Stimulated activated CD8-positive, alpha-beta memory T cell treated with anti-CD3 and anti-CD28 coated beads, Interleukin-4, amount 100 ng/mL, for 48 hours (primary cell): ENCODE measurements around the gene NACC1.
"Not testable (repeated sequence)": the region's sequence is repeated elsewhere in the genome, so short reads cannot be mapped to it uniquely, and the experiment has no call there.

Experiments
- DNase-seq: peaks from one replicate; pipeline ENCODE4 v3.0.0-alpha.2; 2020

The NACC1 gene

DNA sequence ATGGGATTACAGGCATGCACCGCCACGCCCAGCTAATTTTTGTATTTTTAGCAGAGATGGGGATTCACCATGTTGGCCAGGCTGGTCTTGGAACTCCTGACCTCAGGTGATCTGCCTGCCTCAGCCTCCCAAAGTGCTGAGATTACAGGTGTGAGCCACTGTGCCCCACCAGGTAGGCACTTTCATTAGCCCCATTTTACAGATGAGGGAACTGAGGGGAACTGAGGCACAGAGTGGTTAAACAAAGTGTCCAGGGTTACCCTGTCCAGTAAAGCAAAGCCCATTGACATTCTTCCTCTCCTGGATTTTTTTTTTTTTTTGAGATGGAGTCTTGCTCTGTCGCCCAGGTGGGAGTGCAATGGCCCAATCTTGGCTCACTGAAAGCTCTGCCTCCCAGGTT is 48.1 kb downstream of the NACC1 start:
- not testable (repeated sequence) for DNase-seq

DNA sequence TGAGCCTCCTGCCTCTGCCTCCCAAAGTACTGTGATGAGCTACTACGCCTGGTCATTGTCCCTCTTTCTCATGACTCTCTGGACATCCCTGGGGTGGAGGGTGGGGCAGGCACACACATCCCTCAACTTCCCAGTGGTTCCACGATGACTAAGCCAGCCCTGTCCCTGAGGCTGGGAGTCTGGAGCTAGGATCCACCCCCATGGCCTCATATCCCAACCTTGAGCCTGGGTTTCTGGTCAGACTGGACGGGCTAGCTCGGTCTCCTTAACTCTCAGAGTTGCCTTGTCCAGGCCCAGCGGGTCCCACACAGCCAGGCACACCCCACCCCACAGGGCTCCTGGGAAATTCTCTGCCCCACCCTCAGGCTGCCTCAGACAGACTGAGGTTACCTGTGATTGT is 51.7 kb downstream of the NACC1 start:
- DNase-seq = no peak

DNA sequence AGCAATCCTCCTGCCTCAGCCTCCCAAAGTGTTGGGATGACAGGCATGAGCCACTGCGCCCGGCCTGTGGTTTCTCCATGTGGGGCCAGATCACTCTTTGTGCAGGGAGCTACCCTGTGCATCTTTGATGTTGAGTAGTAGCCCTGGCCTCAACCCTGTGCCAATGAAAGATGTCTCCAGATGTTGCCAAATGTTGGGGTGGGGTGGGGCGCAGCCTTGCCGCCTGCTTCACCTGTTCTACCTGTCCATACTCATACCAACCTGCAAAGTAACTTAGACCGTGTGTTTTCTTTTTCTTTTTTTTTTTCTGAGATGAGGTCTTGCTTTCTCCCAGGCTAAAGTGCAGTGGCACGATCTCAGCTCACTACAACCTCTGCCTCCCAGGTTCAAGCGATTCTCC is 53.1 kb downstream of the NACC1 start:
- DNase-seq = no peak

DNA sequence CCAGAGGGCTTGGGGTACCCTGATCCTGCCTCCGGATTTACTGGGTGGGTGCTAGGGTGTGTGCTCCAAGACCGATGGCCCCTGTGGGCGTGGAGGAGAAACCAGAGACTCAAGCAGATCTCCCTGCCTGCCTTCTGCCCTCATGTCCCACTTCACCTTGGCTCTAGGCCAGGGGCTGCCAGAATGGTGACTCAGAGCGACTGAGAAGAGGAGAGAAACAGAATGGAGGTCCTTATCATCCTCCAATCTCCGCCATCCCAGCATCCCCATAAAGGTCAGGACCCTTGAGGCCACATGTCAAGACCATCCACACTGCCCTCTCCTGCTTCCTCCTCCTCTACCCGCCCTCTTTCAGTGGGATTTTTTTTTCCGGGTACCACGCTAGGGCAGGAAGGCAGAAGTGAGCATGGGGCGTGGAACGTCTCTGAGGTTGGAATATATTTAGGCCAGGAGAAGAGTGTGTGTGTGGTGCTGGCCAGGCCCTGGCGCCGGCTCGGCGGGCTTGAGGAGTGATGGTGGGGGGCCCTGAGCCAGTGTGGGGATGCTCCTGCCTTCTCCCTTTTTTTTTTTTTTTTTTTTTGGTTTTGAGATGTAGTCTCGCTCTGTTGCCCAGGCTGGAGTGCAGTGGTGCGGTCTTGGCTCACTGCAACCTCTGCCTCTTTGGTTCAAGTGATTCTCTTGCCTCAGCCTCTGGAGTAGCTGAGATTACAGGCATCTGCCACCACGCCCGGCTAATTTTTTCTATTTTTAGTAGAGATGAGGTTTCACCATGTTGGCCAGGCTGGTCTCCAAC is 54.5 kb downstream of the NACC1 start:
- DNase-seq = peak; percentile 90

DNA sequence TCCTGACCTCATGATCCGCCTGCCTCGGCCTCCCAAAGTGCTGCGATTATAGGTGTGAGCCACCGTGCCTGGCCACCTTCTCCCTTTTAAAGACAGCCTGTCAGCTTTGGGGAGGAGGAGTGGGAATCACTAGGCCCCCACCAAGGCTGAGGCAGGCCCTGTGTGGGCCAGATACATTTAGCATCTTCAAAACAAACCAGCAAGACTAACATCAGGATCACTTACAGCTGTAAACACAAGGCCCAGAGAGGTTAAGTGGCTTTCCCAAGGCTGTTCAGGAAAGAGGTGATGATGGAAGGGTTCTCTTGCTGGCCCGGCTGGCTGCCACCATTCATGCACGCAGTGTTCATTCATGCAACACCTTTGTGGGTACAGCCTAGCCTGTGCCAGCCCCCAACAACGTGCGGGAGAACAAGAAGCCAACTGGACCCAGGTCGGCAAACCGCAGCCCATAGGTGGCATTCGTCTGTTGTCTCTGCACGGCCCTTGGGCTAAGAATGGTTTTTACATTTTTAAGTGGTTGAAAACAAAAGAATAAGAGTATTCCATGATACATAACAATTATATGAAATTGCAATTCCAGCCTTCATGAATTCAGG is 55.2 kb downstream of the NACC1 start:
- DNase-seq = no peak

DNA sequence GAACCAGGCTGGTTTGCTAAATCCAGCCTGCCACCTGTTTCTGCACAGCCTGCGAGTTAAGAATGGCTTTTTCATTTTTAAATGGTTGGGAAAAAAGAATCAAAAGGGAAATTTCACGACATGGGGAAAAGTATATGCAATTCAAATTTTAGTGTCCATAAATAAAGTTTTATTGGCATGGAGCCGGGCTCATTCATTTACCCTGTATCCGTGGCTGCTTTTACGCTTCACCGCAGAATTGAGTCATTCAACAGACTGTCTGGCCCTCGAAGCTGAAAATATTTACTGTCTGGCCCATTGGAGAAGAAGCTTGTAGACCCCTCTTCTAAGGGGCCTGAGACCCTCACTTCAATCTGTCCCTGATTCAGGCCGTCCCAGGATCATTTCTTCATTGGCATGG is 58.3 kb downstream of the NACC1 start:
- no peak for DNase-seq

DNA sequence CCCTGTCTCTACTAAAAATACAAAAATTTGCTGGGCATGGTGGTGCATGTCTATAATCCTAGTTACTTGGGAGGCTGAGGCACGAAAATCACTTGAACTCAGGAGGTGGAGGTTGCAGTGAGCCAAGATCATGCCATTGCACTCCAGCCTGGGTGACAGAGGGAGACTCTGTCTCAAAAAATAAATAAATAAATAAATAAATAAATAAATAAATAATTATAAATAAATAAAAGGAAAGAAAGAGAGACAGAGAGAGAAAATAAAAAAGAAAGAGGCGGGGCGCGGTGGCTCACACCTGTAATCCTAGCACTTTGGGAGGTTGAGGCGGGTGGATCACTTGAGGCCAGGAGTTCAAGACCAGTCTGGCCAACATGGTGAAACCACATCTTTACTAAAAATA is 59.5 kb downstream of the NACC1 start:
- not testable (repeated sequence) for DNase-seq

DNA sequence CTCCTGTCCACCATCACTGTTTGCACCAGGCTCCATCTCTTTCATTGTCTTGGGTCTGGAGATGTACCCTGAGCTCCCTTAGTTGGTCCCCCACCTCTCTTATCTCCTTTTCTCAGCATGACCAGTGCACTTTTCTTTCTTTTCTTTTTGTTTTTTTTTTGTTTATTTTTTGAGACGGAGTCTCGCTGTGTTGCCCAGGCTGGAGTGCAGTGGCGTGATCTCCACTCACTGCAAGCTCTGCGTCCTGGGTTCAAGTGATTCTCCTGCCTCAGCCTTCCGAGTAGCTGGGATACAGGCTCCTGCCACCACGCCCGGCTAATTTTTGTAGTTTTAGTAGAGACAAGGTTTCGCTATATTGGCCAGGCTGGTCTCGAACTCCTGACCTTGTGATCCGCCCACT is 60.2 kb downstream of the NACC1 start:
- DNase-seq = not testable (repeated sequence)

DNA sequence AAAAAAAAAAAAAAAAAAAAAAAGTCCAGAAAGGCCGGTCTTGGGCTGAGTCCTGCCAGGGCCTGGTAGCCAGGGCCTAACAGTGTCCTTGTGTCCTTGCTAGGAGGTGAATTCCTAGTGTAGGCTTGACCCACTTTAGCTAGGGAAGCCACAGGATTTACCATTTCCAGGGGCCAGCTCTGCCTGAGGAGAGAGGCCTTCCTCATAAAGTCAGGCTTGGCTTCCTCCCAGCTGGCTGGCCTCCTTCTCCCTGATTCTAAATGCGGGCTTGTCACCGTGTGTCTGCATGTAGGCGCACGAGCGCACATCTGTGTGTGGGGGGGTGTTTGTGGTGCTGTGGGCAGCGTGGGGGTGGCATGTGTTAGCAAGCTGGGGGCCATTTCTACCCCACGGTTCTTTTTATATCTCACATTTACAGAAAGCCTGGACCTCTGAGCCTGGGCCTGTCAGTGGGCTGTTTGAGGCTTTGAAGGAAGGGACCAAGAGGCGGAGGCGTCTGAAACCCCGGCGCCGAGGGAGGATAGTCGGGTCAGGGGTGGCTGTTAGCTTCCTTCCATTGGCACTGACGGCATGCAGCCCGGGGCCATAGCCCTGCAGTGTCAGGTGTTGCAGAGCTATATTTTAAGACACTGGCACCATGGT is 63.8 kb downstream of the NACC1 start:
- DNase-seq = peak; percentile 64

DNA sequence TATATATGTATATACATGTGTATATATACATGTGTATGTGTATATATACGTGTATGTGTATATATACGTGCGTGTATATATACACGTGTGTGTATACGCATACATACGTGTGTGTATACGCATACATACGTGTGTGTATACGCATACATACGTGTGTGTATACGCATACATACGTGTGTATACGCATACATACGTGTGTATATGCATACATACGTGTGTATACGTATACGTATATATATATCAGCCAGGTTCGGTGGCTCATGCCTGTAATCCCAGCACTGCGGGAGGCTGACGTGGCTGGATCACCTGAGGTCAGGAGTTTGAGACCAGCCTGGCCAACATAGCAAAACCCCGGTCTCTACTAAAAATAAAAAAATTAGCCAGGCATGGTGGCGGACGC is 66.9 kb downstream of the NACC1 start:
- not testable (repeated sequence) for DNase-seq

DNA sequence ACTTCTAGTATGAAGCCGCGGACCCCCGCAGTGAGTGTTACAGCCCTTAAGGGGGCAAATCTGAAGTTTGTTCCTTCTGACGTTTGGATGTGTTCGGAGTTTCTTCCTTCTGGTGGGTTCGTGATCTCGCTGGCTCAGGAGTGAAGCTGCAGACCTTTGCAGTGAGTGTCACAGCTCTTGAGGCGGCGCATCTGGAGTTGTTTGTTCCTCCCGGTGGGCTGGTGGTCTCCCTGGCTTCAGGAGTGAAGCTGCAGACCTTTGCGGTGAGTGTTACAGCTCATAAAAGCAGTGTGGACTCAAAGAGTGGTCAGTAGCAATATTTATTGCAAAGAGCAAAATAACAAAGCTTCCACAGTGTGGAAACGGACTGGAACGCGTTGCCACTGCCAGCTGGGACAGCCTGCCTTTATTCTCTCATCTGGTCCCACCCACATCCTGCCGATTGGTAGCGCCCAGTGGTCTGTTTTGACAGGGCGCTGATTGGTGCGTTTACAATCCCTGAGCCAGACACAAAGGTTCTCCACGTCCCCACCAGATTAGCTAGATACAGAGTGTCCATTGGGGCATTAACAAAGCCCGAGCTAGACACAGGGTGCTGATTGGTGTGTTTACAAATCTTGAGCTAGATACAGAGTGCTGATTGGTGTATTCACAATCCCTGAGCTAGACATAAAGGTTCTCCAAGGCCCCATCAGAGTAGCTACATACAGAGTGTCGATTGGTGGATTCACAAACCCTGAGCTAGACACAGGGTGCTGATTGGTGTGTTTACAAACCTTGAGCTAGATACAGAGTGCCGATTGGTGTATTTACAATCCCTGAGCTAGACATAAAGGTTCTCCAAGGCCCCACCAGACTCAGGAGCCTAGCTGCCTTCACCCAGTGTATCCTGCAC is 67.9 kb downstream of the NACC1 start:
- not testable (repeated sequence) for DNase-seq

DNA sequence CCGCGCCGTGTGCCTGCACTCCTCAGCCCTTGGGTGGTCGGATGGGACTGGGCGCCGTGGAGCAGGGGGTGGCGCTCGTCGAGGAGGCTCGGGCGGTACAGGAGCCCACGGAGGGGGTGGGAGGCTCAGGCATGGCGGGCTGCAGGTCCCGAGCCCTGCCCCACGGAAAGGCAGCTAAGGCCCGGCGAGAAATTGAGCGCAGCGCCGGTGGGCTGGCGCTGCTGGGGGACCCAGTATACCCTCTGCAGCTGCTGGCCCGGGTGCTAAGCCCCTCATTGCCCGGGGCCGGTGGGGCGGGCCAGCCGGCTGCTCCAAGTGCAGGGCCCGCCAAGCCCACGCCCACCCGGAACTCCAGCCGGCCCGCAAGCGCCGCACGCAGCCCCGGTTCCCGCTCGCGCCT is 68.6 kb downstream of the NACC1 start:
- DNase-seq = not testable (repeated sequence)

DNA sequence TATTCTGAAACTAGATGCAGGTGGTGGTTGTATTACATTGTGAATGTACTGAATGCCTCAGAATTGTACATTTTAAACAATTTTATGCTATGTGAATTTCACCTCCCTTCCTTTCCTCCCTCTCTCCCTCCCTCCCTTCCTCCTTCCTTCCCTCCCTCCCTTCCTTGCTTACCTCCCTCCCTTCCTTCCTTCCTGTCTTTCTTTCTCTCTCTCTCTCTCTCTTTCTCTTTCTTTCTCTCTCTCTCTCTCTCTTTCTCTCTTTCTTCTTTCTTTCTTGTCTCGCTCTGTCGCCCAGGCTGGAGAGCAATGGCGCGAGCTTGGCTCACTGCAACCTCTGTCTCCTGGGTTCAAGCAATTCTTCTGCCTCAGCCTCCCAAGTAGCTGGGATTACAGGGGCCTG is 69.4 kb downstream of the NACC1 start:
- no peak for DNase-seq

DNA sequence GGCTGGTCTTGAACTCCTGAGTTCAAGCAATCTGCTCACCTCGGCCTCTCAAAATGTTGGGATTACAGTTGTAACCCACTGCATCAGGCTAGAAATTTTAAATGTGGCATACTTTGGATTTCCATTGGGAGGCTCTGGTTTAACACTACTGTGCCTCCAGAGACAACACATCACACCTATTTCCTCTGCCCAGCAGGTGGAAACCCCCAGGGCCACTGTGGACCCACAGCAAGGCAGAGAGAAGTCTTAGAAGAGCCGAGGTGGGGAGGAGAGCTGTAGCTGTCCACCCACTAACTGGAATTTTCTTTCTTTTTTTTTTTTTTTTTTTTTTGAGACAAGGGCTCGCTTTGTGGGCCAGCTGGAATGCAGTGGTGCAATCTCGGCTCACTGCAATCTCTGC is 71.5 kb downstream of the NACC1 start:
- no peak for DNase-seq
